ENCODE results near the gene BMPR1A. TPM values are rescaled to one million over a fixed set of nuclear protein-coding genes. Genes with fewer than 3 reads are reported as not detected.

Gene BMPR1A
- total and polyA plus RNA-seq, 4 donors: 3.8 to 66.2 (median 19.7) TPM

DNA sequence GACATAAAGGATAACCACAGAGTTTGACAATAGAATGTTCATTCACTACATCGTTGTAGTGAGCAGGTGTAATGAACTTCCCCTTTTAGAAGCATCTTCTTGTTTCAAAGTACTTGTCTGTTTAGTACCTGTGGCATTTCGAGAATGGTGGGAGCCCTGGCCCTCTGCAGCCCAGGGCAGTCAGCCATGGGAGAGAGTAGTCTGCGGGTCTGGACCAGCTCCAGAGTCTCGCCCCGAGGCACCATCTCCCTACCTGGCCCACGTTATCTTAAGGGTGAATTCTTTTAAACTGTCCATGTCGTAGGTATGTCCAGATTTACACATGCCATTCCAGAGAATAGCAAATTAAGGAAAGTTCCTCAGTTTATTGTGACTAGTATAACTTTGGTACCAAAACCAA lies 99.7 kb downstream of the BMPR1A start:
- Histone ChIP-seq H3K9me3 (ENCODE audit: control insufficient read depth in 4 of 4, insufficient read depth in 3 of 4, low read length in 3 of 4) (no peaks in the 10 kb centered on the region), H3K36me3 (ENCODE audit: control insufficient read depth in 4 of 4, insufficient read depth in 4 of 4, low read length in 4 of 4) (peaks cover 0 to 5% (median 2%) of the 10 kb centered on the region in 4 donors), H3K9ac (ENCODE audit: insufficient read depth in 1 of 2, low read length in 2 of 2) (no peak overlapping the region), H3K4me3 (no peak overlapping the region), H3K27me3 (ENCODE audit: control insufficient read depth in 3 of 3, insufficient read depth in 3 of 3, low read length in 2 of 3) (no peaks in the 10 kb centered on the region), H3K4me1 (ENCODE audit: control insufficient read depth in 5 of 5, insufficient read depth in 5 of 5, low read length in 5 of 5) (peaks cover 0 to 11% (median 0%) of the 10 kb centered on the region in 5 donors), H3K27ac (ENCODE audit: low read depth in 1 of 2, low read length in 1 of 2) (no peak overlapping the region)
- no peak for DNase-seq
- TF ChIP-seq, protein P1, sequence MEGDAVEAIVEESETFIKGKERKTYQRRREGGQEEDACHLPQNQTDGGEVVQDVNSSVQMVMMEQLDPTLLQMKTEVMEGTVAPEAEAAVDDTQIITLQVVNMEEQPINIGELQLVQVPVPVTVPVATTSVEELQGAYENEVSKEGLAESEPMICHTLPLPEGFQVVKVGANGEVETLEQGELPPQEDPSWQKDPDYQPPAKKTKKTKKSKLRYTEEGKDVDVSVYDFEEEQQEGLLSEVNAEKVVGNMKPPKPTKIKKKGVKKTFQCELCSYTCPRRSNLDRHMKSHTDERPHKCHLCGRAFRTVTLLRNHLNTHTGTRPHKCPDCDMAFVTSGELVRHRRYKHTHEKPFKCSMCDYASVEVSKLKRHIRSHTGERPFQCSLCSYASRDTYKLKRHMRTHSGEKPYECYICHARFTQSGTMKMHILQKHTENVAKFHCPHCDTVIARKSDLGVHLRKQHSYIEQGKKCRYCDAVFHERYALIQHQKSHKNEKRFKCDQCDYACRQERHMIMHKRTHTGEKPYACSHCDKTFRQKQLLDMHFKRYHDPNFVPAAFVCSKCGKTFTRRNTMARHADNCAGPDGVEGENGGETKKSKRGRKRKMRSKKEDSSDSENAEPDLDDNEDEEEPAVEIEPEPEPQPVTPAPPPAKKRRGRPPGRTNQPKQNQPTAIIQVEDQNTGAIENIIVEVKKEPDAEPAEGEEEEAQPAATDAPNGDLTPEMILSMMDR (IDR thresholded peaks at IDR 0.05; ENCODE audit: control extremely low read depth, extremely low read depth): no peak
- whole genome bisulfite sequencing, 2 donors: 82 to 83% methylated on average over 7 of the region's 7 CpGs
- ATAC-seq (ENCODE audit: insufficient read depth, low FRiP score): no peak

DNA sequence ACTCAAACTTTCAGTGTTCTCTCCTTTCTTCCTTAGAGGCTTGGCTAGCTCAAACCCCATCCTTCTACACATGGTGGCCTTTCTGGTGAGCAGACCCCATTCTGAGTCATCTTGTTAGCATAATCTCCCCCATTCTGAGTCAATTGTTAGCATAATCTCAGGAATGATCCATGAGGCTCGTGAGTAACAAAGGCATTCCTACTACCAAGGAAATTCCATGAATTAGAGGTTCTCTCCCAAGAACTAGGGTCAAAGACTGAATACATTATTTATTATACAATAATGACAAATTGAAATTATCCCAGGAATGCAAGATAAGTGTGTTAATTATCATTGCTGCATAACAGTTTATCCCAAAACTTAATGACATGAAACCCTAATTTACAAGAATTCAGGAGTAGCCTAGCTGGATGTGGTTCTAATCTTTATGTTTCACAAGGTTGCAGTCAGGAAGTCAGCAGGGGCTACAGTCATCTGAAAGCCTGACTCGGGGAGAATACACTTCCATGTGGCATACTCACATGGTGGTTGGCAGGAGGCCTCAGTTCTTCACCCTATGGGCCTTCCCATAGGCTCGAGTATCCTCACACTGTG lies 100.8 kb downstream of the BMPR1A start:
- no peaks in the 10 kb centered on the region for H3K27me3 ChIP-seq (ENCODE audit: control insufficient read depth in 3 of 3, insufficient read depth in 3 of 3, low read length in 2 of 3)
- H3K9ac ChIP-seq (ENCODE audit: insufficient read depth in 1 of 2, low read length in 2 of 2): no peak overlapping the region
- H3K9me3 ChIP-seq (ENCODE audit: control insufficient read depth in 4 of 4, insufficient read depth in 3 of 4, low read length in 3 of 4): no peaks in the 10 kb centered on the region
- H3K4me3 ChIP-seq: no peak overlapping the region
- DNase-seq: peak in 1 of 3 donors; percentile 47
- H3K36me3 ChIP-seq (ENCODE audit: control insufficient read depth in 4 of 4, insufficient read depth in 4 of 4, low read length in 4 of 4): peaks cover 0 to 5% (median 2%) of the 10 kb centered on the region in 4 donors
- H3K27ac ChIP-seq (ENCODE audit: low read depth in 1 of 2, low read length in 1 of 2): no peak overlapping the region
- 39 to 52% methylated on average over 3 of the region's 3 CpGs for WGBS, 2 donors
- TF ChIP-seq, protein P1 (IDR thresholded peaks at IDR 0.05; ENCODE audit: control extremely low read depth, extremely low read depth): no peak
- no peak for ATAC-seq (ENCODE audit: insufficient read depth, low FRiP score)
- peaks cover 0 to 1% (median under 1%) of the 10 kb centered on the region in 5 donors for H3K4me1 ChIP-seq (ENCODE audit: control insufficient read depth in 5 of 5, insufficient read depth in 5 of 5, low read length in 5 of 5)

DNA sequence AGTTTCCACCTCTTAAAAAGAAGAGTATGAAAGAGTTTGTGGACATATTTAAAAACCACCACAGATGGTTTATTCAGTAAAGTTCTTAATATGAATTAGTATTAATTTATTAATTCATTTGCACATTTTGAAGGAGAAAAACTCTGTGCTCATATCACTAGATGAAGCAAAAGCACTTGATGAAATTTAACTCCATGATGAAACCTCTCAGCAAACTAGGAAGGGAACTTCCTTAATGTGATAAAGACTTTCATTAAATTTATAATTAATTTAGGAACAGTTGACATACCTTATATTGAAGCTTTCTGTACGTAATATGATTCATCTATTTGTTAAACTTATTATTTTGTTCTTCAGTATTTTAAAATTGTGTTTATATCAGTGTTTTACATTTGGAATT lies 101.6 kb downstream of the BMPR1A start:
- no peak overlapping the region for H3K4me3 ChIP-seq
- TF ChIP-seq, protein P1 (IDR thresholded peaks at IDR 0.05; ENCODE audit: control extremely low read depth, extremely low read depth): no peak
- 92 to 95% methylated on average over 1 of the region's 1 CpG for WGBS, 2 donors
- H3K36me3 ChIP-seq (ENCODE audit: control insufficient read depth in 4 of 4, insufficient read depth in 4 of 4, low read length in 4 of 4): peaks cover 0 to 5% (median 2%) of the 10 kb centered on the region in 4 donors
- H3K4me1 ChIP-seq (ENCODE audit: control insufficient read depth in 5 of 5, insufficient read depth in 5 of 5, low read length in 5 of 5): peaks cover 0 to 5% (median 2%) of the 10 kb centered on the region in 5 donors
- H3K9ac ChIP-seq (ENCODE audit: insufficient read depth in 1 of 2, low read length in 2 of 2): no peak overlapping the region
- no peaks in the 10 kb centered on the region for H3K27me3 ChIP-seq (ENCODE audit: control insufficient read depth in 3 of 3, insufficient read depth in 3 of 3, low read length in 2 of 3)
- DNase-seq: no peak
- H3K9me3 ChIP-seq (ENCODE audit: control insufficient read depth in 4 of 4, insufficient read depth in 3 of 4, low read length in 3 of 4): no peaks in the 10 kb centered on the region
- no peak overlapping the region for H3K27ac ChIP-seq (ENCODE audit: low read depth in 1 of 2, low read length in 1 of 2)
- no peak for ATAC-seq (ENCODE audit: insufficient read depth, low FRiP score)

DNA sequence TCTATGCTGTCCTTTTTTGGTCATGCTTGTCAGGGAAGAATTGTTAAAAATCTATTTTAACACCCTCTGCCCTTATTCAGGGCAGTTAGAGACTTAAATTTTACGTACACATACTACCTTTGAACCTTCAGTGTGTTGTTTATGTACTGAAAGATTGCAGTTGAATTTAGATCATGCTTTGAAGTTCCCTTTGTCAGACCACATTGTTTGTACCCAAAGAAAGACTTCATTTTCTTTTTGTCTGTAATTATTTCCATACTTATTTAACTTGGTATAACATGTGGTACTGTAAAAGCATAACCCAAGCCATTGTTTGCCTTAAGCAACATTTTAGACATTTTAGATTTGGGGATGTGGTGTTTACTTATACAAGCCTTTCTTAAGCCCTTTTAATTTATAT lies 104.9 kb downstream of the BMPR1A start:
- 73 to 83% methylated on average over 1 of the region's 1 CpG for WGBS, 2 donors
- TF ChIP-seq, protein P1 (IDR thresholded peaks at IDR 0.05; ENCODE audit: control extremely low read depth, extremely low read depth): no peak
- no peak overlapping the region for H3K4me3 ChIP-seq
- DNase-seq (no peak), ATAC-seq (ENCODE audit: insufficient read depth, low FRiP score) (no peak)
- H3K9me3 ChIP-seq (ENCODE audit: control insufficient read depth in 4 of 4, insufficient read depth in 3 of 4, low read length in 3 of 4): no peaks in the 10 kb centered on the region
- no peak overlapping the region for H3K9ac ChIP-seq (ENCODE audit: insufficient read depth in 1 of 2, low read length in 2 of 2)
- no peak overlapping the region for H3K27ac ChIP-seq (ENCODE audit: low read depth in 1 of 2, low read length in 1 of 2)
- H3K27me3 ChIP-seq (ENCODE audit: control insufficient read depth in 3 of 3, insufficient read depth in 3 of 3, low read length in 2 of 3): no peaks in the 10 kb centered on the region
- peaks cover 0 to 5% (median 4%) of the 10 kb centered on the region in 5 donors for H3K4me1 ChIP-seq (ENCODE audit: control insufficient read depth in 5 of 5, insufficient read depth in 5 of 5, low read length in 5 of 5)
- H3K36me3 ChIP-seq (ENCODE audit: control insufficient read depth in 4 of 4, insufficient read depth in 4 of 4, low read length in 4 of 4): peaks cover 0 to 2% (median under 1%) of the 10 kb centered on the region in 4 donors
